ENCODE results near the gene PLEKHH1.

PLEKHH1 gene

GRCh38 chr14:67633451-67634147, 100.5 kb downstream of the PLEKHH1 start:
- FAIRE-seq: no peak

GRCh38 chr14:67636361-67636919, 103.3 kb downstream of the PLEKHH1 start:
- no peak for FAIRE-seq

GRCh38 chr14:67638642-67639041, 105.6 kb downstream of the PLEKHH1 start:
- FAIRE-seq: no peak

All from A204.1 (cell line).